HepG2 (cell line): ENCODE results near the gene ZNF48. TPM values are rescaled to one million over a fixed set of nuclear protein-coding genes. Genes with fewer than 3 reads are reported as not detected.
A peak's percentile ranks its signal among the peaks of the same experiment; 100 is the strongest.

Experiments used
- ASH2L ChIP-seq: fragments of 300-600, 200-600 bp; sonication (generic); IDR thresholded peaks from 2 replicates; pipeline ENCODE4 v1.7.0; 2017; ENCODE audit warnings: low read depth, mild to moderate bottlenecking, moderate library complexity, mixed read lengths, low read length; ENCODE audit not compliant: insufficient read length
- FLYWCH1 ChIP-seq: sonication (generic); formaldehyde crosslinking; IDR thresholded peaks from 2 replicates; pipeline ENCODE4 v1.8.1; 2023; ENCODE audit warnings: mild to moderate bottlenecking, missing genetic modification reagents
- IKZF4 ChIP-seq: sonication (generic); formaldehyde crosslinking; IDR thresholded peaks from 2 replicates; pipeline ENCODE4 v1.5.1; 2020; ENCODE audit warnings: borderline replicate concordance, mild to moderate bottlenecking, low read depth, missing genetic modification reagents; ENCODE audit errors: not compliant biosample characterization
- ISX ChIP-seq: sonication (generic); formaldehyde crosslinking; conservative IDR thresholded peaks from 2 replicates; pipeline ENCODE4 v1.5.0; 2020; ENCODE audit warnings: missing genetic modification reagents
- KMT2B ChIP-seq: IDR thresholded peaks from 2 replicates; pipeline ENCODE4 v1.6.1; 2016; ENCODE audit warnings: missing genetic modification reagents, missing compliant biosample characterization
- MAFF ChIP-seq: IDR thresholded peaks from 2 replicates; pipeline ENCODE4 v1.6.1; 2011; ENCODE audit warnings: low read depth, low read length, improper control_type of control experiment
- MAX ChIP-seq: IDR thresholded peaks from 2 replicates; pipeline ENCODE4 v1.6.1; 2012; ENCODE audit warnings: inconsistent platforms
- MIER3 ChIP-seq: IDR thresholded peaks from 2 replicates; pipeline ENCODE4 v1.6.1; 2016; ENCODE audit warnings: missing compliant biosample characterization, borderline replicate concordance
- NRL ChIP-seq: sonication (generic); formaldehyde crosslinking; IDR thresholded peaks from 2 replicates; pipeline ENCODE4 v1.5.0; 2020; ENCODE audit warnings: missing genetic modification reagents, mild to moderate bottlenecking, moderate library complexity, borderline replicate concordance
- PHF21A ChIP-seq: sonication (generic); formaldehyde crosslinking; IDR thresholded peaks from 2 replicates; pipeline ENCODE4 v1.5.0; 2020; ENCODE audit warnings: mild to moderate bottlenecking, missing genetic modification reagents
- PRDM15 ChIP-seq: sonication (generic); formaldehyde crosslinking; IDR thresholded peaks from 2 replicates; pipeline ENCODE4 v1.4.0; 2020; ENCODE audit warnings: missing genetic modification reagents
- RBAK ChIP-seq: sonication (generic); formaldehyde crosslinking; IDR thresholded peaks from 2 replicates; pipeline ENCODE4 v1.5.1; 2020; ENCODE audit warnings: mild to moderate bottlenecking, missing genetic modification reagents
- SATB2 ChIP-seq: sonication (generic); formaldehyde crosslinking; IDR thresholded peaks from 2 replicates; pipeline ENCODE4 v1.5.0; 2020; ENCODE audit warnings: missing genetic modification reagents
- SIN3A ChIP-seq: IDR thresholded peaks from 2 replicates; pipeline ENCODE4 v1.6.1; 2011; ENCODE audit warnings: low read depth, mild to moderate bottlenecking, control low read depth, low read length, borderline replicate concordance
- TCF7L2 ChIP-seq: IDR thresholded peaks from 2 replicates; pipeline ENCODE4 v1.6.1; 2011; ENCODE audit warnings: mild to moderate bottlenecking, low read depth, low read length, moderate library complexity
- U2AF2 ChIP-seq: fragments of 200-400 bp; formaldehyde crosslinking; IDR thresholded peaks from 2 replicates; pipeline ENCODE4 v1.6.1; 2017; ENCODE audit warnings: low read depth, mild to moderate bottlenecking, low read length
- ZNF24 ChIP-seq: fragments of 450-650 bp; IDR thresholded peaks from 2 replicates; pipeline ENCODE4 v1.6.1; 2017; ENCODE audit warnings: antibody characterized with exemption, mild to moderate bottlenecking
- ZNF251 ChIP-seq: sonication (generic); formaldehyde crosslinking; IDR thresholded peaks from 2 replicates; pipeline ENCODE4 v1.9.0; 2021; ENCODE audit warnings: mild to moderate bottlenecking, missing genetic modification reagents
- ZNF276 ChIP-seq: sonication (generic); formaldehyde crosslinking; IDR thresholded peaks from 2 replicates; pipeline ENCODE4 v1.4.0; 2020; ENCODE audit warnings: mild to moderate bottlenecking, low read depth, missing genetic modification reagents
- ZNF432 ChIP-seq: sonication (generic); formaldehyde crosslinking; IDR thresholded peaks from 2 replicates; pipeline ENCODE4 v1.5.0; 2020; ENCODE audit warnings: missing genetic modification reagents, mild to moderate bottlenecking, borderline replicate concordance
- ZNF468 ChIP-seq: sonication (generic); formaldehyde crosslinking; IDR thresholded peaks from 2 replicates; pipeline ENCODE4 v1.8.0; 2022; ENCODE audit warnings: mild to moderate bottlenecking, moderate library complexity, missing genetic modification reagents
- ZNF484 ChIP-seq: sonication (generic); formaldehyde crosslinking; IDR thresholded peaks from 2 replicates; pipeline ENCODE4 v1.5.1; 2020; ENCODE audit warnings: mild to moderate bottlenecking, low read depth, missing genetic modification reagents, borderline replicate concordance
- ZNF792 ChIP-seq: IDR thresholded peaks from 2 replicates; pipeline ENCODE4 v1.6.1; 2016
- polyA plus RNA-seq, 8 experiments: library from polyadenylated mRNA; depleted of rRNA in 3 of 8; stranded (reverse) in 7 of 8; unstranded in 1 of 8; fragments of >200 nt; fragmentation: Illumina TruSeq in 4 of 8; extraction: Trizol in 4 of 8; gene quantifications; 2 replicates each; pipeline versions ENCODE4 v1.2.1 to v1.2.3, GENCODE V29; 2011 to 2016; ENCODE audit warnings: low read depth in 4 of 8, missing spikeins in 1 of 8, mixed read lengths in 1 of 8; ENCODE audit not compliant: insufficient read depth in 1 of 8
- total RNA-seq, 5 experiments: library from RNA; depleted of rRNA; stranded (reverse); fragments of >200 nt; fragmentation: Illumina TruSeq; extraction: Trizol; gene quantifications; 2 replicates each; pipeline ENCODE4 v1.2.3, GENCODE V29; 2016; ENCODE audit warnings: low read depth in 1 of 5

The ZNF48 gene
- total and polyA plus RNA-seq, 2 of the 13 experiments (the other 11 are each of a cell fraction or from before 2014, with no cell fraction given), result 9.9 to 12.3 TPM

- TF ChIP-seq ZNF276 (CRISPR knock-in tag) (no peak; the same call in none of the 2 replicates), PHF21A (peak; percentile 99), MIER3 (CRISPR knock-in tag) (peak; percentile 73), U2AF2 (no peak), ZNF468 (CRISPR knock-in tag) (no peak; the same call in 1 of the 2 replicates), ZNF792 (CRISPR knock-in tag) (peak; percentile 82), TCF7L2 (no peak), ASH2L (peak; percentile 68), FLYWCH1 (CRISPR knock-in tag) (no peak), ZNF484 (CRISPR knock-in tag) (0 out of 2 replicates have a peak, but pooled peaks have one; percentile 54), RBAK (CRISPR knock-in tag) (0 out of 2 replicates have a peak, but pooled peaks have one; percentile 32), SATB2 (CRISPR knock-in tag) (no peak; the same call in 1 of the 2 replicates), PRDM15 (CRISPR knock-in tag) (no peak), ZNF432 (CRISPR knock-in tag) (no peak), MAX (peak; percentile 94), ZNF24 (peak; percentile 69; the same call in 1 of the 2 replicates), SIN3A (peak; percentile 79; the same call in 1 of the 2 replicates), ZNF251 (CRISPR knock-in tag) (peak; percentile 96; the same call in 1 of the 2 replicates), NRL (CRISPR knock-in tag) (peak; percentile 63; the same call in 1 of the 2 replicates), ISX (CRISPR knock-in tag) (0 out of 2 replicates have a peak, but pooled peaks have one; percentile 17), IKZF4 (CRISPR knock-in tag) (no peak), KMT2B (CRISPR knock-in tag) (peak; percentile 43; the same call in 1 of the 2 replicates), MAFF (no peak)
These were observed 34.6 kb downstream of the ZNF48 start, which contains the start of gene DCTPP1 (continued) for GRCh38 chr16:30429678-30430427.
